ENCODE results near the gene YIPF3.

DNA sequence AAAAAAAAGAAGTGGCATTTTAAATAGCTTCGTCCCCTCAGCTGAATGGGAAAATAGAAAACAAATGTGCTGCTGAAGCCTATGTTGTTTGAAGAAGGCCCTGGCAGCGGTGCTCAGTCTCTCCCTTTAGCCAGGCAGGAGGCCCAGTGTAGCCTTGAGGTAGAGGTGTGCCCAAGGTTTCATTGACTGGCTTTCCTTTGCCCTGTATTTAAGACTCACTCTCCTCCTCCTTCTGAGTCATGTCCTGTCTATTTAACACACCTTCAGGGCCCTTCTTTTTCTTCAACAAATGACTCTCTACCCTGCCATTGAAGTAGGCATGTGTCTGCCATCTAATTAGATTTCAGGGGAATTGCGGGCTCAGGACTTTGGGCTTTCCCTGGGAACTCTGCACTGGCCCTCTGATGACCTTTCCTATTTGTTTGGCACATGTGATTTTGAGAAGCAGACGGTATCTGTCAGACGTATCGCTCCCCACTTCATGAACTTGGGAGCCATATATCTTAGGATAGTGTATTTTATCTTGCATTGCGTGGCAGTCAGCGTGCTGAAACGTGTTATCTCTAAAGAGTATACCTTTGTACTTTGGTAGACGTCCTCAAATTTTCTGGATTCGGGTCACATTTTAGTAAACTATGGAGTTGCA is 35.0 kb downstream of the YIPF3 start:
- TF ChIP-seq, protein P1, sequence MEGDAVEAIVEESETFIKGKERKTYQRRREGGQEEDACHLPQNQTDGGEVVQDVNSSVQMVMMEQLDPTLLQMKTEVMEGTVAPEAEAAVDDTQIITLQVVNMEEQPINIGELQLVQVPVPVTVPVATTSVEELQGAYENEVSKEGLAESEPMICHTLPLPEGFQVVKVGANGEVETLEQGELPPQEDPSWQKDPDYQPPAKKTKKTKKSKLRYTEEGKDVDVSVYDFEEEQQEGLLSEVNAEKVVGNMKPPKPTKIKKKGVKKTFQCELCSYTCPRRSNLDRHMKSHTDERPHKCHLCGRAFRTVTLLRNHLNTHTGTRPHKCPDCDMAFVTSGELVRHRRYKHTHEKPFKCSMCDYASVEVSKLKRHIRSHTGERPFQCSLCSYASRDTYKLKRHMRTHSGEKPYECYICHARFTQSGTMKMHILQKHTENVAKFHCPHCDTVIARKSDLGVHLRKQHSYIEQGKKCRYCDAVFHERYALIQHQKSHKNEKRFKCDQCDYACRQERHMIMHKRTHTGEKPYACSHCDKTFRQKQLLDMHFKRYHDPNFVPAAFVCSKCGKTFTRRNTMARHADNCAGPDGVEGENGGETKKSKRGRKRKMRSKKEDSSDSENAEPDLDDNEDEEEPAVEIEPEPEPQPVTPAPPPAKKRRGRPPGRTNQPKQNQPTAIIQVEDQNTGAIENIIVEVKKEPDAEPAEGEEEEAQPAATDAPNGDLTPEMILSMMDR (conservative IDR thresholded peaks at IDR 0.05; ENCODE audit: low read length), result no peak
- TF ChIP-seq EZH2phosphoT487 (IDR thresholded peaks at IDR 0.05; ENCODE audit: borderline replicate concordance, low read depth, low read length), result no peak

Data from OCI-LY7 (cell line).